Mammary epithelial cell (primary cell): ENCODE data around the gene INPP5A.

Source experiments
- CTCF ChIP-seq, 2 donors: IDR thresholded peaks in 1 of 2; conservative IDR thresholded peaks in 1 of 2; 2 replicates each; pipeline ENCODE4 v1.5.1; 2011 to 2012; ENCODE audit warnings: inconsistent platforms in 2 of 2, low read length in 2 of 2, mild to moderate bottlenecking in 2 of 2, control low read depth in 1 of 2, low read depth in 1 of 2; ENCODE audit not compliant: insufficient read depth in 1 of 2; ENCODE audit errors: extremely low read depth in 1 of 2
- EZH2 ChIP-seq: IDR thresholded peaks from 2 replicates; pipeline ENCODE4 v1.6.1; 2012; ENCODE audit warnings: low read length, inconsistent platforms, borderline replicate concordance

DNA sequence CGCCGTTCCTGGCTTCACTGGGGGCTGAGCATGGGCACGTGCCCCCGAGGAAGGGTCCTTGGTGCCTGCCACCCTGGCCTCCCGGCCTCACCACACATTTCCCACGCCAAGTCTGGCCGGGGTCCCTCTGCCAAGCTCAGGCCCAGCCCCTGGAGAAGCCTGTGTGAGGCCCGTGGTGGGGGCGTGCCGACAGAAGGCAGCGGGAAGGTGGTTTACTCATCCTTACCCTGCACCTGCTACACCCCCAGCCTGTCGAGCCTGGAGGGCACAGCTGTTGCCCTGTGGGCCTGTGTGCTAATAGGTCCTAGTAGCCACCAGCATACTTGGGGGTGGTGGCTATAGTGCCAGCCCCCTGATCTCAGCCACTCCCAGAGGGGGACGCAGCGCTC lies 201.6 kb downstream of the INPP5A start:
- TF ChIP-seq CTCF (conservative IDR thresholded peaks at IDR 0.05 in 1 of 2, IDR thresholded peaks at IDR 0.05 in 1 of 2; ENCODE audit: extremely low read depth in 1 of 2, insufficient read depth in 1 of 2, low read depth in 1 of 2, low read length in 2 of 2) = no peak
- TF ChIP-seq EZH2 = no peak
